NCI-H2196 (cell line): Measurements from ENCODE around the gene TMEM190.
A peak's percentile ranks its signal among the peaks of the same experiment; 100 is the strongest.

Experiments used
- DNase-seq: peaks from one replicate; lab custom pipeline; 2025; ENCODE audit not compliant: unreplicated experiment; lab: John Stamatoyannopoulos, UW

TMEM190 gene

GRCh38 chr19:55350620-55351315, 25.9 kb upstream of the TMEM190 start:
- DNase-seq: no peak

- DNase-seq: no peak
These were observed 24.6 kb upstream of the TMEM190 start for GRCh38 chr19:55352040-55352439.

- DNase-seq: no peak
These were observed 24.0 kb upstream of the TMEM190 start for GRCh38 chr19:55352549-55353145.

DNA sequence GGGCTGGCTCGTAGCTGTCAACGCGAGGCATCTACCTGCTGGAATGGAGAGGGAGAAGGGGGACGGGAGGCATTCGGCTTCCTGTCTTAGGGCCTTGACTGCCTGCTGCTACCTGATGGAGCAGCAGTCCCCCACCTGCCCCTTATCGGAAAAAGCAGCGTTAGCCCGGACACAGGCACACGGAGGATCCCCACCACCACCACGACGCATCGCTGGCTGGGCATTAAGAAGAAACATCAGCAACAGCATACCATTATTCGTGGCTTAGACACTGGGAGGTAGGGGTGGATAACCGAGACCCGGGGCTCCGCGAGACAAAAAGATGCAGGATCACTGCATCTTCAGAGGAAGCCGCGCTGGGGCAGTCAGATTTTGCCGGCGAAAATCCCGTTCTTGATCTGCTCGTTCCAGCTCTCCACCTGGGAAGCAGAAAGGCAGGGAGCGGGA, 23.2 kb upstream of the TMEM190 start:
- DNase-seq: no peak

- DNase-seq: peak; percentile 60
These were observed 22.6 kb upstream of the TMEM190 start for GRCh38 chr19:55353803-55354697.

- DNase-seq: no peak
These were observed 21.9 kb upstream of the TMEM190 start, which contains the start of gene COX6B2 for GRCh38 chr19:55354698-55355212. TSS of gene COX6B2 (minus strand) at chr19:55354719. CDS start at chr19:55354521, 198 bp downstream.

- DNase-seq: no peak
These were observed 21.3 kb upstream of the TMEM190 start for GRCh38 chr19:55355213-55355821.

DNA sequence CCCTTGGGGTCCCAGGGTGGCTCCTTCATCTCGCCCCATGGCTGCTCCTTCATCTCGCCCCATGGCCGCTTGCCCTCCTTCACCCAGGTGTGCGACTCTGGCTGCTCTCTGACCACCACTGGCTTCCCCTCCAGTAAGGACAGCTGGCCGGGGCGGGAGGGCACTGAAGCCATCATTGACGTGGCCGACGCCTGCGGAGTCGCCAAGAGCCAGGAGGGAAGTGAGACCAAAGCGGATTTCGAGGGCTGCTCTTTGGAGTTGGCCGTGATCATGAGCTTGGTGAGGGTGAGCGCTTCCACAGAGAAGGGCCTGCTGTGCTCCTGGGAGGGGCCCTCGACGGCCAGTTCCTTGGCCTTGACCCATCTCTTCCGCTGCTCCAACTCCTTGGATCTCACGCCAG, 18.1 kb upstream of the TMEM190 start:
- DNase-seq: no peak

DNA sequence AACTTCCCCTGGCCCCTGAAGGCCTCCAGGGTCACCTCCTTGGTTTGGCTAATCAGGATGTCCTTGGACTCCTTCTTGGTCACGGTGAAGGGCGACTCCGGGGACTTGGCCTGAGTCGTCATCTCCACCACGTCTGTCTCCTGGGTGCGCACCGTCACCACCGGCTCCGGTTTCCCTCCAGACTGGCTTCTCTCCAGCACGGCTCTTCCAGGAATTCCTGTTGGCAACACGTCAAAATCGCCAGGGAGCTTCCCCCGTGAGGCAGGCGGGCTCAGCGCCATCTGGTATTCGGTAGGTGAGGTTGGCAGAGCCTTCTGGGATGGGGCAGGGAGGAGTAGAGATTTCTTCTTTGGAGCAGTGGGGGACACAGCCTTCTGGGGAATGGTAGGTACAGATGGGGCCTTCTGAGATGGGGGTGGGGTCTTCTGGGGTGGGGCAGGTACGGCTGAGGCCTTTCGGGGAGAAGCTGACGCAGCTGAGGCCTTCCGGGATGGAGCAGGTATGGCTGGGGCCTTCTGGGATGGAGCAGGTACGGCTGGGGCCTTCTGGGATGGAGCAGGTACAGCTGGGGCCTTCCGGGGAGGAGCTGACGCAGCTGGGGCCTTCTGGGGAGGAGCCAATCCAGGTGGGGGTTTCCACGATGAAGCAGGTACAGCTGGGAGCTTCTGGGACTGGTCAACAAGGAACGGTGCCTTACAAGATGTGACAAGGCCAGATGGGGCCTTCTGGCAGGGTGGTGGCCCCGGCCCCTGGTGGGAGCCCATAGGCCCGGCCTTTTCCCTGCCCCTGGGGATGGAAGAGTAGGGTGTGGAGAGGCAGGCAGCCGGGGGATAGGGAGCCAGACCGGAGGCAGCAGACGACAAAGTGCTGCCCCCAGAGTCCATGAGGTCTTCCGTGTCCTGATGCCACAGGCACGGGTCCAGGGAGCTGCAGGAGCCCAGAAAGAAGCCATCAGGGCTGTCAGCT, 17.4 kb upstream of the TMEM190 start:
- DNase-seq: no peak

DNA sequence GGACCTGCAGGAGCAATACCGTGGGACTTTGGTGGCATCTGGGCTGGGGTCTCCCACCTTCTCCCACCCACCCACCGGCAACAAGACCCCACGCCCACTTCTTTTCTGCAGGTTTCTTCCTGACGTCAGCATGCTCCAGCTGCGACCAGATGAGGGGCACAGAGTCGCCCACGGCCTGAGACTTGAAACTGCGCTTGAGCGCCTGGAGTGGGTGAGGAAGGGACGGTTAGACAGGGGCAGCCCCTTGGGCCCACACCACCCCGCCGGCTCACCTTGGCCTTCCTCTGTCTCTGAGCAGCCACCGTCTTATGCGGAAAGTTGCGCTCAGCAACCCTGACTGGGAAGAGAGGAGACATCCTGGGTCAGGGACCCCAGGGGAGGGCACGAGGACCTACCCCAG, 15.7 kb upstream of the TMEM190 start:
- DNase-seq: no peak

GRCh38 chr19:55362174-55362989, 14.2 kb upstream of the TMEM190 start:
- no peak for DNase-seq

DNA sequence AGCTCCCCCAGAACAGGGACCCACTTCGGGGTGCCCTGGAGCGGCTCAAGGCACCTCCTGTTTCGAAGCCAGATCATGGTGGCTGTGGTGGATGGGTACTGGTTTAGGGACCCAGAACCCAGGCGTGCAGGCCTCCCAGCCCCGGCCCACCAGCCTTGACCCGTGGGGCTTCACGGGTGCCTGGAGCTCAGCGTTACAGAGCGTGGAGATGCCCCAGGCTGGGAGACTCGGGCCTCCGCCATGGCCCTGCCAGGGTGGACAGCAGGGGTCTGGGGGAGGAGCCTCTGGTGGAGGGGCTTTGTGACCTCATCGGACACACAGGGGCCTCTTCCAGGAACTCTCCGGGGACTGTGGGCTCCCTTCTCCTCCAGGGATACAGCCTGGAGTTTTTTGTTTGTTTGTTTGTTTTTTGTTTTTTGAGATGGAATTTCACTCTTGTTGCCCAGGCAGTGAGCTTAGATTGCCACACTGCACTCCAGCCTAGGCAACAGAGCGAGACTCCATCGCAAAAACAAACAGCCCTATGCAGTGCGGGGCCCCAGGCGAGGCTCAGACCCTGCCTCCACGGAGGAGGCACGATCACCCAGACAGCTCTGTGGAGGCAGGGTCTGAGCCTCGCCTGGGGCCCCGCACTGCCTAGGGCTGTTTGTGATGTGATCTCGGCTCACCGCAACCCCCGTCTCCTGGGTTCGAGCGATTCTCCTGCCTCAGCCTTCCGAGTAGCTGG, 13.5 kb upstream of the TMEM190 start, which contains the start of gene GARIN5B:
TSS of gene GARIN5B (minus strand) at position 271 of the 727 bp plus-strand sequence. CDS start at position 77, 194 bp downstream.
- DNase-seq: no peak

GRCh38 chr19:55365245-55365644, 11.4 kb upstream of the TMEM190 start:
- no peak for DNase-seq

- DNase-seq: no peak
These were observed 10.7 kb upstream of the TMEM190 start for GRCh38 chr19:55365964-55366363.

GRCh38 chr19:55366790-55367189, 9.8 kb upstream of the TMEM190 start:
- DNase-seq: no peak

- no peak for DNase-seq
These were observed 8.5 kb upstream of the TMEM190 start for GRCh38 chr19:55368106-55368505.

DNA sequence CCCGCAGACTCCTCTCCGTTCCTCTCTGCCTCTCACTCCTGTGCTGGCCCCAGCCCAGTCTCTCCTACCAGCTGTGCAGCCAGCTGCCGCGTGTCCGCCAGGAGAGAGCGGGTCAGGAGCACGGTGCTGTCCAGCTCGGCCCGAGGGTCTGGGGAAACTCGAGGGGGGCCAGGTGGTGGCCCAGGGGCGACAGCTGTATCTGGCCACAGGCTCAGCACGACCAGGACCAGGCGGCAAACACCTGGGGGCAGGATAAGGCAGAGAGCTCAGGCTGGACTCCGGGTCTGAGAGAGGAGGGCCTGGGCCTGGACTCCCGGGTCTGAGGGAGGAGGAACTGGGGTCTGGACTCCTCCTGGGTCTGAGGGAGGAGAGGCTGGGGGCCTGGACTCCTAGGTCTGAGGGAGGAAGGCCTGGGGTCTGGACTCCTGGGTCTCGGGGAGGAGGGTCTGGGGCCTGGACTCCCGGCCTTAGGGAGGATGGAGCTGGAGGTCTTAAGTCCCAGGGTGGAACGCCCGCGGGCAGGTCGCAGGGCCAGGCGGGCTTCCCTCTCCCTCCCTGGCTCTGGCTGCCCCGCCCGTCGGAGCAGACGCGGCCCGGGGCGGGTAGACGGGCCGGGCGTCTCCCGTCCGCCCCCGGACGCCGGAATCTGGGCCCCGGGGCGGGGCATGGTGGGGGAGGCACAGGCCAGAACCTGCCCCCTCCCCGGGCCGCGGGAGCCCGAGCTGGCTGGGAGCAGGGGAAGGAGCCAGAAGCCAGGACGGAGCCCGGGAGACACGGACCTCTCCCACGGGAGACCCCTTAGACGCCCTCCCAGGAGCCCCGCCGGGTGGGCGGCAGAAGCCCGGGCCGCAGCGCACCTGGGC, 7.7 kb upstream of the TMEM190 start:
- DNase-seq: no peak
